IPS-11a (cell line): Measurements from ENCODE around the gene IRX2.

ENCODE experiments used
- H3K4me3 ChIP-seq: one replicate; pipeline ENCODE4 v1.5.1; 2013; ENCODE audit warnings: low read depth, low read length, control low read depth

IRX2 gene

DNA sequence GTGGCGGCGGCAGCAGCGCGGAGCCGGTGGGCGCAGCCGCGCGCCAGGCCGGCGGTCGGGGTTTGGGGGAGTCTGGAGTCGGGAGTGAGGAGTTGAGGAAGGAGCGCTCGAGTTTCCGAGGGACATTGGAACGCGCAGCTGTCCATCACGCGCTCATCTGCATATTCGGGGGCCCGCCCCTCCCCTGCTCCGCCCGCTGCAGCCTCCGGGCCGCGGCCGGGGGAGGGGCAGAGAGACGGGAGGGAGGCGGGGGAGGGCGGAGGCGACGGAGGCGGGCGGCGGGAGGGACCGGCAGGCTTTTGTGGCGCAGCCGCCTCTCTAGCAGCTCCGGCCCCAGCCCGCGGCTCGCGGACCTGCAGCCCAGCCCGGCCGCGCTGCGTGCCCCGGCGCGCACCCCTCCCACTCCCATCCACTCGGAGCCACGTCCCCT, at the start of gene IRX2:
Gene IRX2, minus strand, starts transcription at position 86 of the 430 bp plus-strand sequence. CDS start 264 bp downstream, outside the sequence.
- peak within 1 kb of the TSS; percentile 80 for H3K4me3 ChIP-seq

DNA sequence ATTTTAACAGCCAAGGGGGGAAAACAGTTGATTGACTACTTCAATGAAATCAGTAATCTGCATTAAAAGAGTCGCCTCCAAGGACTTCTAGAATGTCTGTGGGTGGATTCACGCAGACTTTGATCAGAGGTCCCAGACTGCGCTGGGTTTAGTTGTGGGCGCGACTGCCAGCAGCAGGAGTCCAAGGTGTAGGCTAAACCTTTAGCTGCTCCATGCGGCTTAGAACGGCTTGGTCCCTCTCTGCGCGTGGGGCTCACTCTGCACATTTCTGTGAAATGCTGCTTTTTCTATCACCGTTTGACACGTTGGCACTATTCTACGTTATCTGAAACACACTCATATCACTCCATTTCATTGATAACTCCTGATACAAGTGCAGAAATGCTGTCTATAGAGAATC, 48.6 kb upstream of the IRX2 start:
- no peak overlapping the region for H3K4me3 ChIP-seq

DNA sequence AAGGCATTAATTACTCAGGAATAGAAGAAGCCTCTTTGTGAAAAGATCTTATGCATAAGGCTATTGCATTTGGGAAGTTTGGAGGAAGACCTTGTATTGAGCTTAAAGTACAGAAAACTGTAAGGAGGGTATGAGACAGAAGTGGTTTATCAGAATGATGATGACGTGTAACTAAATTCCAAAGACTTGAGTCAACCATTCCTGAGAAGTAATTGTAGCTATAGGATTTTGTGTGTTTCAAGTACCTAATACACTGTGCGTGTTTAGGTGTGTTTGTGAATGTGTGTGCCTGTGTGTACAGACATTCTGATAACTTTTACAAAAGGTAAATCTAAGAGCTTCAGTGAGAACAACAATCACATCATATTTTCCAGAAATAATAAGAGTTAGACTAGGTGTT, 46.5 kb upstream of the IRX2 start:
- H3K4me3 ChIP-seq: no peak overlapping the region

DNA sequence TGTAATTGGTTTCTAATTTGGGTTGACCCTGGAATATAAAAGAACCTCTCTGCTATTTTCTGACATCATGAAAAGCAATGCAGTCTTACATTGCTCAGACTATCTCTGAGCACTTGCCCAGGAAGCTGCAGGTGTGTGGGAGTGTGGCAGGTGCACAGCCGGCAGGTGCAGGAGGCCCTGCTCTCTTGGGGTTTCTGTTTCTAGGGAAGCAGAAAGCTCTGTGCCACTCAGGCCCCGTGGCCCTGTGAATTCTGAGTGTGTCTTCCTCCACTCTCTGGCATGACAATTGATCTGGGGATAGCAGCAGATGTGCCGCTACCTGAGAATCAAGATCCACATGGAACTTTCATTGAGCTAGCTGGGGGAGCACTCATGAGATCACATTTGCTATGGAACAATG, 45.7 kb upstream of the IRX2 start:
- H3K4me3 ChIP-seq: no peak overlapping the region

DNA sequence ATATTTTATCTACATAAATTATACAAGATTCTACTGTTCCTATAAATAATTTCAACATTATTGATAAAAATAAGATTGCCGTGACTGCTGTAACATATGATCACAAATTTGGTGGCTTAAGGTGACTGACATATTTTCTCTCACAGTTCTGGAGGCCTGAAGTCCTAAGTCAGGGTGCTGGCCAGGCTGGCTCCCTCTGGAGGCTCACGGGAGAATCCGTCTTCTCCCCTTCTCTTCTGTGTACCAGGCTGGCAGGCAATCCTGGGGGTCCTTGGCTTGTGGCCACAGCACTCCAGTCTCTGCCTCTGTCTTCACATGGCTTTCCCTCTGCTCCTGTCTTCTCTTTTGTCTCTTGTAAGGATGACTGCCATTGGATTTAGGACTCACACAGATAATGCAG, 31.7 kb upstream of the IRX2 start:
- H3K4me3 ChIP-seq: no peak overlapping the region

DNA sequence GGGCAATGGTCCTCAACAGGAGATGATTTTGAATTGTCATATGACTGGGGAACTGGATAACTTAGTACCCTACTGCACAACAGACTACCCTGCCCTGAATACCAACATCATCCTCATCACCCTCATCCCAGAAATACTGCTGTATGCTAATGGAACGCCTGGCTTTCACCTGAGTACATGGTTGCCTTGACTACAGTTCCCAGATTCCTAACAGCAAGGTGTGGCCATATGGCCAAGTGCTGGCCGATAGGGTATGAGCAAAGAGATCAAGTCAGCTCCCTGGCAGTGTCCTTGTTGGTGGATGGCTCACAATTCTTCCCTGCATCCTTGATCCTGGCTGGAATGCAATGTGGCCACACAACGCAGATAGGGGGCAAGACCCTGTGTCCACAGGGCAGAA, 31.2 kb upstream of the IRX2 start:
- no peak overlapping the region for H3K4me3 ChIP-seq

DNA sequence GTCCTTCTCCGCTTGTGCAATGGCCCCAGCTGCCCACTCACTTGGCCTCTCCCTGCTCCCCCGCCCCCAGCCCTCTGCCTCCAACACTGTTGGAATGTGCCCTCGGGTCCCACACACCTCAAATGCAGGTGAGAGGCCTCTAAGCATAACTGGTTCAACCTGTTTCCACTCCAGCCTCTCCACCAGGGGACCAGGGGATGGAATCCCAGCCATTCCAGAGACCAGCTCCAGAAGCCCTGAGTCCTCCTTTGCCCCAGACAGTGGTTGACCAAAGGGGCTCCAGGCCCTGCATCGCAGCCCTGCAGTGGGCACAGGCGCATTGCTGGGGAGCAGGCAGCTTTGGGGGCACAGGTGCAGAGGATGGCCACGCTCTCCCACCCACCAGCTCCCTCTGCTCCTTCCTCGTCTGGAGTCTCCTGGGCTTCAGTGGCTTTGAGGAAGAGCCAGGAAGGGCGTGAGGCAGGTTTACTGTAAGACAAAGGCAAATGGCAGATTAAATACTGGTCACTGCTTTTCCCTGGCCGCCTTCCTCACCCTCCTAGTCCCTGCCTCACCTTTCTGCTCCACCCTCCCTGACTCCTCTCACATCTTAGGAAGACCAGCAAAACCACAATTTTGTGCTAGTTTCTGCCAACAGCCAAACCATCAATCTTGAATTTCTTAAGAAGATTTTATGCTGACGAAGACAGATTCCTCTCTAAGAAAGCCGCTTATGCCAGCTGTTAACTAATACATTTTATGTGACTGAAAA, 29.1 kb upstream of the IRX2 start:
- H3K4me3 ChIP-seq: no peak overlapping the region

DNA sequence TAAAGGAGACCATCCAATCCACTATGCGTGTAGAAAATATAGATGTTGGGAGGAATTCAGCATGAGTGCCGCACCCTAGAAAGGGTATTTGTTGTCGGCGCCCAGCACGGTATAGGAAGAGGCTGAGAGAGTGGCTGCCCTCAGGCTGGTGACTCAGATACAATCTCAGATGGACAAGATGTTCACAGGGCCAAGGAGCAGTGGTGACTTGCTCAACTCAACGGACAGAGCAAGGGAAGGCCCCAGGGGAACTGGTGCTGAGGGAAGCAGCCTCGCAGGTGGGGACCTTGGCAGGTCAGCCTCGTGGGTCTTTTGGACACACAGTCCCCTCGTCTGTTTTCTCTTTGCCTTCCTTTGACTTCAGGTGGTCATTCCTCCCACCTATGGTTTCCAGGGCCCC, 28.0 kb upstream of the IRX2 start:
- H3K4me3 ChIP-seq: no peak overlapping the region

DNA sequence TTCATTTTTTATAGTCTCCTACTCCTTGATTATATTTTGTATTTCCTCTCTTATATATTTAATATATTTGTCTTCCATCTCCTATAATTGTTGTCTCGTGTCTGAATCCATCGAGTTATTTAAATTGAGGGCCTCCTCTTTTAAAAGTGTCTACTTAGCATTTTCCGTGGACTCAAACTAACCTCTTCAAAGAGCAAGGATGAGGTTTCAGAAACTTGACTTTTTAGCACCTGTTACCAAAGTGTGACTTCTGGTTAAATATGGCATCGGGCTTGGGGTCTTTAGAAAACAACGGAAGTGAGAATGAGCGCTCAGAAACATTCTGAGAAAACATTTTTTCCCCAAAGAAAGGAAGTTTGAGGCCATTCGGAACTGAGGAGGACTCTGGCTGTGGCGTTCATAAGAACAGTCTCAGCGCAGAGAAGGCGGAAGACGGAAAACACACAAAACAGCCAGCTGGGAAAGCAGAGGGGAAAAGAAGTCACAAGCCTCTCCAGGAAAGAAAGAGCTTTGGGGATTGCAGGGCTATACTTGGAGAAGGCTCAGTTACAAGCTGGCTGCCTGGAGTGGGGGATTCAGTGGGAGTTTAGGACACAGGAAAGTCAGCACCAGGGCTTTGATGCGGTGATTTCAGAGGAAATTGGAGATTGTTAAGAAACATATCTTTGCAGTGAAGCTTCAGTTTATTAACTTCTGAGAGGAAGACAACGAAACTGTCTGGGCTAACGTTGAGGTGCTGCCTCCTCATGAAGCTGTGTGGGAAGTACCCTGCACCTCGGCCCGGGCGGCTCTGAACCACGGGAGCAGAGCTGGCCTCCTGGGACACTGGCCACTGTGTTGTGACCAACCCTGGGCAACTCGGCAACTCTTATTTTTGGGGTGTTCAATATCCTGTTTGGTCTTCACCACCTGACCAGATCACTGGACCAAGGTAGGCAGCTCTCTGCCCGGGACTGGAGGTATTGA, 25.1 kb upstream of the IRX2 start:
- no peak overlapping the region for H3K4me3 ChIP-seq

DNA sequence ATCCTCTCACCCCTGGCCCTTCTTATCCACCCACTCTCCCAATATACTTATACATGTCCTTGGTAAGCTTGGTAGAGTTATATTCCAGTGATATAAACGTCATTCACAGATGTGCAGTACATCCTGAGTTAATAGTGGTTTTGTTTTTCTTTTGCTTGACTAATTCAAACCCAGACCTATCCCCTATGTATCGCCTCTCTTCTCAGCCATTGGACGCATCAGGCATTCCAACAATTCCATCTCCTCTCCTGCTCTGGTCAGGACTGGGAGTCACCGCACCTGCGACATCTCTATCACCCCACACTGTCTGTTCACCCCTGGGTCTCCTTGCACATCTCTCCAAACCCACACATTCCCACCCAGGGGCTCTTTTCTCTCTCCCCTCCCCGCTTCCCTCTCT, 21.9 kb upstream of the IRX2 start:
- no peak overlapping the region for H3K4me3 ChIP-seq

DNA sequence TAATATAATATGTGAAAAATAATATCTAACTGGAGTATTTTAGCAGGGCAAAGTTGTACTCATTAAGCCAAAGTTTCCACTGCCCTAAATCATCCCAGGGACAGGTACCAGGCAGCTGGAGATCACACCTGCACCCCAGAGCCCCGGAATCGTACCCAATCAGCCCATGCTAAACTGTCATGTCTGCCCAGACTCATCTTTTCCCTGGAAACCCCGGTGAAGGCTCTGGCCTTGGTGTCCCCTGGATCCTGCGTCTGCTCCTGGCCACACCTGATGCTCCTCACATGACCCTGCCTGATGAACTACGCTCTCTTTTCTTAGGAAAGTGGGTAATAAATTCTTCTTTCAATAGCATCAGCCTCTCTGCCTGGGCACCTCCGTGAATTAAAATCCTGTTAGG, 15.6 kb upstream of the IRX2 start:
- no peak overlapping the region for H3K4me3 ChIP-seq

DNA sequence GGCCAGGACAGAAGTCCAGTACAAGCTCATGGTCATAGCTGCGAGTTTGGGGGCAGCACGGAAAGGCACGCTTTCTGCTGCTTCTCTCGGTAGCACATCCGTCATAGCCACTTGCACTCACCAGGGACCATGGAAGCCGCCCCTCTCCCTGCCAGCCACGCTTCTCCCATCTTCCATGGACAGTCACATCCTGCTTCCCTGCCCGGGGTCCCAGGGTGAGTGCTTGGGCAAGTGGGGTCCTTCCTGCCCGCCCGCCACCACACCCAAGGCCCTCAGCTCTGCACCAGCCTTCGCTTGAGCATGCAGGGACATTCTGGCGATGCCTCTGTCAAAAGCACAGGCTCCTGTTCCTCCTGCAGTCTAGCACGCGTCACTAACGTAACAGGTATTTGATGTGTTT, 13.1 kb upstream of the IRX2 start:
- H3K4me3 ChIP-seq: no peak overlapping the region

DNA sequence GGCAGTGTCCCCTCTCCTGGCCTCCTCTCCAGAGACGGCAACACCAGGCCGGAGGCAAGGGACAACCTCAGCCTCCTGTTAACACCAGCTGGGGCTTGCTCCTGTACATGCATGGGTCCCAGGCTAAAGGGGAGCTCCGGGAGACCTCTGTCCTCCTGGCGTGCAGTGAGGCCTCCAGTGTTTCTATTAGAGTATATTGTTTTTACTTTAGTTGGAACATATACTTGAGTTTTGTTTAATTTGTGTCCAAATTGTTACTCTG, 12.0 kb upstream of the IRX2 start:
- H3K4me3 ChIP-seq: no peak overlapping the region

DNA sequence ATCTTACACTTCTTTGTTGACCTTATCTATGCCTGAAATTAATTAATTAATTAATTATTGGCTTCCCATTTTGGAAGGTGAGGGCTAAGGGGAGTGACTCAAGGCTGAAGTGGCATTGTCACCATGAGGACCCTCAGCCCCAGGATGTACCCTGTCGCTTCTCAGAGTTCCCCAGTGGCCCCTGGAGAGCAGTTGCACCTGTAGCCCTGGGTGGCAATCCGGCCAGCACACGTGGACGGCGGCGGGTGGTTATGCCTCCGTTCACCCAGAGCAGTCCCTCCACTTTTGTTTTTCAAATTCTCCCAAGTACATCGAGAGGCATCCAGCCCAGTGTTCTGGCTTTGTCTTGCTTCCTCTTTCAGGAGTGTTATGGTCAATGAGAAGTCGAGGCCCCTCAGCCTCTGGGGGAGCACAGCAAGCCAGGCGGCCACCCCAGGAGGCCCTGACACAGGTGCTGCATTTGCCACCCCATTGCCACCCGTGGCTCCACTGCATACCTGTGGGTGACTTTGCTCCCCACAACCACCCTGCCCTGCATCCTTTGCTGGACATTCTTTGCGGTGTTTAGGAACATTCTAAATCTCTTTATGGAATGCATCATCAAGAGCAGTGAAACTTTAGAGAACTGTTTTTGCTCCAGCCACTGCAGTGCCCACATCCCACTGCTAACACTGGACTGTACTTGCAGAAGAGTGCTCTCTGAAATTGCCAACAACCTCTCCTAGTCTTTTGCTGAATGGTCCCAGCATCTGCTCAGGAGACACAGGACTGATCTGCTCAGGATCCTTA, 11.5 kb upstream of the IRX2 start:
- no peak overlapping the region for H3K4me3 ChIP-seq

DNA sequence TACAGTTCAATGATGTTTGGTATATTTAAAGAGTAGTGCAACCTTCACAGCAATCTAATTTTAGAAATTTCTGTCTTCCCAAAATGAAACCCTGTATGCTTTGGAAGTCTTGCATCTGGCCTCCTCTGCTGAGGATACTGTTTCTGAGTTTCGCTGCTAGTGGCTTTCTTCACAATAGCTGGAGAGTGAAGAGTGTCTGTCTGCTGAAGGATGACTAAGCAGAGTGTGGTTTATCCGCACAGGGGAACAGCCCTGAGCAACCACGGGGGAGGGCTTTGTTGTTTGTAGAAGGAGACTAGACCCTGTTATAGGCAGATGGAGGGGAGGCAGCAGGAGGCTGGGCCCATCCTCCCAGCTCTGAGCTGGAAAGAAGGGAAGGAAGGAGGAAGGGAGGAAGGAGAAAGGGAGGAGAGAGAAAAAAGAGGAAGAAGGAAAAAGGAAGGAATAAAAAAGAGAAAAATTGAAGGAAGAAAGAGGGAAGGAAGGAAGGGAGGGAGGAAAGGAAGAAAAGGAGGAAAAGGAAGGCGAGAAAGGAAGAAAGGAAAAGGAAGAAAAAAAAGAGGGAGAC, 10.5 kb upstream of the IRX2 start:
- no peak overlapping the region for H3K4me3 ChIP-seq

DNA sequence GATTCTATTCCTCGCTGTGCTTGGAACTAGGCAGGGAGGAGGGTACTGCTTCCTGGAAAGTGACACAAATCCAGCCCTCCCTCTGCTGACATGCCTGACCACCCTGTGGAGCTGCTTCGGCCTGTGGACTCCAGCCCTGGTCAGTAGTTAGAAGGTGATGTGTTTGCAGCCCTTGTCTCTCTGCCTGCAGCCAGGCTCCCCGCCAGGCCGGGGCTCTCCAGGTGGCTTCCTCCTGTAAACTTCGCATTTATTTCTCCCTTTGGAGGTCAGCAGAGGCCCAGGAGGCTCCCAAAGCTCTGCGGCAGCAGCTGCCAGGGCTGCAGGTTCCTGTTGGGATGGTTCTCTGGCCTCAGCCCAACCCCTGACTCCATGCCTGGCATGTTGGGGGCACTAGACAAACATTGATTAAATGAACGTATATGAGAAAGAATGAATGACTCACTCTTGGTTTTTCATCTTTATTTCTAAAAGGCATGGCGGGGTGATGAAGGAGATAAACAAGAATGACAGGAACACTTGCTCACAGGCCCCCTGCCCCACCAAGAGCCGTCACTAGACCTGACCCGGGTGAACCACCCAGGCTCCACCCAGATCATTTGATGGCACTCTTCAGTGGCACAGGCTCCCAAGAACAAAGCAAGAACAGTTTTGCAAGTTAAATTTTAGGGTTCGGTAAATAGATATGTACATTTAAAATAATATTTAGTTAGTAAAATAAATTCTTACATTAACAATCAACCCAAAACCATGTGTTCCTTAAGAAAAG, 8.4 kb upstream of the IRX2 start:
- no peak overlapping the region for H3K4me3 ChIP-seq

DNA sequence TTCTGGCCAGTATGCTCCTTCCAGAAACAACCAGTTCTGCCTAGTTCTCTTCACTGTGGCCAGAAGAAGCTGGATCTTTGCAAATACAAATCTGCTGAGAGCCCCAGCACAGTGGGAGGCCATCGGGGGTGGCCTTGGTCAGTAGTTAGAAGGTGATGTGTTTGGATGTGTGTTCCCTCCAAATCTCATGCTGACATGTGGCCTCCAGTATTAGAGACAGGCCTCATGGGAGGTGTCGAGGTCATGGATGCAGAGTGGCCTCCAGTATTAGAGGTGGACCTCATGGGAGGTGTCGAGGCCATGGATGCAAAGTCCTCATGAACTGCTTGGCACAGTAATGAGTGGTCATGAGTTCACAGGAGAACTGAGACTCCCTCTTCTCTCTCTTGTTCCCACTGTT, 7.6 kb upstream of the IRX2 start:
- no peak overlapping the region for H3K4me3 ChIP-seq

DNA sequence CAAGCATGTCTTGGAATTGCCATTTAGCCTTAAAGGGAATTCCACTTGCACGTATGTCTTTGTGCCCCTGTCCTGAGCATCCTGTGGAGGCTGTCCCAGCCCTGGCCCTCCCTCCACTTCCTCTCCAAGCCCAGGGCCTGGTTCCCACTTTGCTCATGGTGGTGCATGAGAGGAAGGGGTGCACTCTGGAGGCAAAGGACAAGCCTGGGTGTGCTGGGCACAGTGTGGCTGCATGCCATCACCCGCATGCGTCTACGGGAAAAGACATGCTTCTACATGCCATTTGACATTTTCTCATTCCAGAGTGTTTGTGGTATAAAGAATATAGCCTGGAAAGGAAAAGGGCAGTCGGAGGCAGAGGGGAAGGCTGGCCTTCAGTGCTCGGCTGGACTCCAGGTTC, 7.2 kb upstream of the IRX2 start:
- H3K4me3 ChIP-seq: no peak overlapping the region

DNA sequence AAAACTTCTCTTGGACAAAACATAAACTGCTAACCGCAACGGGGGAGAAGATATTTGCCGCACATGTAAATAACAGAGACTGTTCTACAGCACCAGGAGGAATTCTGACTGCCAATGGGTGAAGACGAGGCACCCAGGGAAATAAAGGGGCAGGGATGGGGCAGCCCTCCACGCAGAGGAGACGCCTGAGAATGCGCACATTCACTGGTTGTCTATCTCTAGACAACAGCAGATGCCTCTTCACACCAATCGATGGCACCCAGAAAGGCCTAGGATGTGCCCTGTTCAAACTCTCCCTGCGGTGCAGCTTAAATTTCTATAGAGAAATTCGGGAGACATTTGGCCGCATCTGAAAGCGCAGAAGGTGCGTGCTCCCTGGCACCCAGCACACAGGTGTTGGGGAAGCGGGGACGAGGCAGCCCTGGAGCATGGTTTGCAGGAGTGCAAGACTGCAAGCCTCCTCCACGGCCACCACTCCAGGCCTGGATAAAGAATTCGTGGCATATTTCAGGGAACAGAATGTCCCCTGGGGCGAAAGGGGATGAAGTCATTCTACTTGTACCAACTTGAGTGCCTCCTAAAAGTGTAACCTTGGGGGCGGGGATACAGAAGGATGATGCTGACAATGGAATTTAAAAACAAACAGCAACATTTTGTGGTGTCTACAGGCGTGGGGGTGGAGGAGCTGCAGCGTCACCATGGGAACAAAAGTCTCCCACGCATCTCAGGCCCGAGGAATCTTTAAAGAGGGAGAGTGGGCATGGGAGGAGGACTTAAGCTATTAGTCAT, 6.3 kb upstream of the IRX2 start:
- H3K4me3 ChIP-seq: no peak overlapping the region
